Activated CD8-positive, alpha-beta memory T cell treated with anti-CD3 and anti-CD28 coated beads, Interleukin-2, amount 50 U/mL, for 1 hour (primary cell): ENCODE data around the gene CC2D2A.

Experiments used
- DNase-seq: peaks from one replicate; pipeline ENCODE4 v3.0.0-alpha.2; 2020; ENCODE audit errors: extremely low read depth

CC2D2A gene

DNA sequence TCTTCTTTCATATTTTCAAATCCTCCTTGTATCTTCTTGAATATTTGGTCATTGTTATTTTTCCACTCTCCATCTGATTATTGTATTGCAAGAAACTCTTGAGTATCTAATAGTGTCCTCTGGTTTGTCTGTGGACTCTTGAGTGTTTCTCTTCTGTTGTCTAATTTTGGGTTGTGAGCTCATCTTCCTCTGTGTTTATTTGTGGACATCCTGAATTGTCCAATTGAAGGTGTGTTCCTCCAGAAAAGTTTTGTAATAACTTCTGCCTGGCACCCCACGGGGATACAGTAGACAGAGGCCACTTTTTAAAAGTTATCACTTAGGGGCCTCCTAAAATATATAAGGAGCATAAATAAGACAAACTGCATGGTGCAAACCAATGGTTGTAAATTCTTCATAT, 3.1 kb upstream of the CC2D2A start:
- DNase-seq, result no peak

GRCh38 chr4:15470128-15470475, 420 bp downstream of the CC2D2A start:
- no peak for DNase-seq

DNA sequence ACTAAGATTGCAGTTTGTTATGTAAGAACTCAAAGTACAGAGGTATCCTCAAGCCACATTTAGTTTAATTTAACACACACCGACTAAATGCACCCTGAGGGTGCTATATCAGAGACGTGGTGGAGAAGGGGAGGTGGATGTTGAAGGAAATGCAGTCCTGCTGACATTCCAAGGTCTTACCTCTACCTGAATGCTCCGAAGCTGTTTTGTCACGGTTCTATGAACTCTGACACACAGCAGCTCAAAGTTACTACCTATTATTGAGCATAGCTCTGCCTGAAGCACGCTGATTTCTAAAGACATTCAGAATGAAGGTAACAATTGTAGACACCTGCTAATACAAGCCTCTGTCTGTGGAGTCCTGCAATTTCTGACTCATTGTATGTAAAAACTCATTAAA, 6.7 kb downstream of the CC2D2A start:
- no peak for DNase-seq

- no peak for DNase-seq
These were observed 9.0 kb downstream of the CC2D2A start for GRCh38 chr4:15478724-15479088.

DNA sequence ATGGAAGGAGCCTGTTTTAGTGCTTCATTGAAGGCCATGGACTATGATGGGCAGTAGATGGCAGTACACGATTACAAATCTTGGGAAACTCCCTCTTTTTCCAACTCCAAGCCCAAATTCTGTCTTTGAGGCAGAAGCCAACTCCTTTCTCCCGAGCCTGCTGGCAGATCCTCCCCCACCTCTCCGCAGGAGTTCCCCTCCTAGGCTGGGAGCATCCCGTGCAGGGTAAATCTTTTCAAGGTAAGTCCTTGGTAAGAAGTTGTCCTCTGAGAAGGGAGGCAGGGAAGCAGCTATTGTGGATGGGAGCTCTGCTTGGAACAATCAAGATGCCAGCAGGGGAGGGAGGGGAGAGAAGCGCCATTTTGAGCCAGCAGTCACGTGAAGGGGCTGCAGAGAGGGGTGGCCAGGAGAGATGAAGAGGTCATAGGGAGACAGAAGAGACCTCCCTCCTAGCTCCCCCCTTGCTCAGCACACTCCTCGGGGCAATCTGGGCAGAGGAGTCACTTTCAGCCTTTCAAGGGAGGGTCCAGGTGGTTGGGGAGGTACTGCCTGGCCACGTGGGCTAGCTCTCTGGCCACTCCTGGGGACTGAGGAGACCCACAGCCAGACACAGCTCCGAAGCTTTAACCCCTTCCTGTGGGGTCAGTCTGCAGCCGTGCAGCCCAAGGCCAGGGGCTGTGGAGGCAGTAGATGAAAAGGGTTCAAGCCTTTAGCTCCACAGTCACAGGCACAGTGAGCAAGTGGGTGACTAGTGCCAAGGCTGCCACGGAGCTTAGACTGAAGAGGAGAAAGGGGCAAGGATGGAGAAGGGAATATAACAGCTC, 9.6 kb downstream of the CC2D2A start:
- DNase-seq, result no peak

DNA sequence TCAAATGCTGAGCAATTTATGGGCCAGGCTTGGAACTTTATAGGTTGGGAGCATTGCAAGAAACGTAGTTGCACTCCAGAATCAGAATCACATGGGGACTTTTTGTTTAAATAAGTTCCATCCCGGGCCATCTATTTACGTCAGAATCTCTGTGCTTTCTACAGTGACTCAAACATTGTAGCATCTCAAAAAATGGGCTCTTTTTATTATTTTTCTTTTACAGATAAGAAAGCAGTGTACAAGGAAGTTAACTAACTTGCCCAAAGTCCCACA, 10.2 kb downstream of the CC2D2A start:
- no peak for DNase-seq

DNA sequence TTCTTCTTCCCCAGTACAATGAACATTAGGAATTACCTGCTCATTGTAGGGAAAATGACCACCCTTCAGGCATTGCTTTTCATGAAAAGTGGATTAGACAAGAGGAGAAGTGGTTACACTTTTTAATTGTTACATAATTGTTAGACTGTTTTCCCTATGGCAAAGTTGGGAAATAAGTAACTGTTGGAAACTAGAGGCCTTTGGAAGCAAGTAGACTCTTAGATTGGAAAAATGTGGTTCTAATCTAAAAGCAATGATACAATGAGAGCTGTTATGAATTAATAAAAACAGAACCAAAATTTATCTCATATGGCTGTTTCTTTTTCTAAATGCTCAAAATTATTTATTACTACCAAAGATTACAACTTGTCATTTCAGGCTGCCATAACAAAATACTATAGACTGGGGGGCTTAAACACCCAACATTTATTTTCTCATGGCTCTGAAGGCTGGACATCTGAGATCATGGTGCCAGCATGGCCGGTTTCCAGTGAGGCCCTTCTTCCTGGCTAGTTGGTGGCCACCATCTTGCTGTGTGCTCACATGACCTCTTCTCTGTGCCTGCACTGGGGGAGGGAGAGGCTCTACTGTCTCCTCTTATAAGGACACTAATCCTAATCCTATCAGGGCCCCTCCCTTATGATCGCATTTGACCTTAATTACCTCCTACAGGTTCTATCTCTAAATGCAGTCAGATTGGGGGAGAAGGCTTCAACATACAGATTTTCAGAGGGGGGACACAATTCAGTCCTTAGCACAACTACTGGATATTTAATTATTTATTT, 12.5 kb downstream of the CC2D2A start:
- no peak for DNase-seq

GRCh38 chr4:15482842-15483241, 13.2 kb downstream of the CC2D2A start:
- DNase-seq, result no peak

GRCh38 chr4:15488136-15488535, 18.5 kb downstream of the CC2D2A start:
- no peak for DNase-seq

GRCh38 chr4:15488658-15489470, 19.2 kb downstream of the CC2D2A start:
- DNase-seq, result no peak

- no peak for DNase-seq
These were observed 19.9 kb downstream of the CC2D2A start for GRCh38 chr4:15489551-15489950.

DNA sequence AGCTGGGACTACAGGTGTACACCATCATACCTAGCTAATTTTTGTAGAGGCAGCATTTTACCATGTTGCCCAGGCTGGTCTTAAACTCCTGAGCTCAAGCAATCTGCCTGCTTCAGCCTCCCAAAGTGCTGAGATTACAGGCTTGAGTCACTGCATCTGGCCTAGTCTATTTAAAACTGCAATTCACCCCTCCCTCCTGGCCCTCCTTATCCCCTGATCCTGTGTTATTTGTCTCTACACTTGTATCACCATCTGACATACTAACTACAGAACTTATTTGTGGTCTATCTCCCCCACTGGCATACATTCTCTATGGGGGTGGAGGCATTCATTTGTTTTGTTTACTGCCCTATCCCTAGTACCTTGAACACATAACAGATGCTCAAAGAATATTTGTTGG, 23.7 kb downstream of the CC2D2A start:
- no peak for DNase-seq

DNA sequence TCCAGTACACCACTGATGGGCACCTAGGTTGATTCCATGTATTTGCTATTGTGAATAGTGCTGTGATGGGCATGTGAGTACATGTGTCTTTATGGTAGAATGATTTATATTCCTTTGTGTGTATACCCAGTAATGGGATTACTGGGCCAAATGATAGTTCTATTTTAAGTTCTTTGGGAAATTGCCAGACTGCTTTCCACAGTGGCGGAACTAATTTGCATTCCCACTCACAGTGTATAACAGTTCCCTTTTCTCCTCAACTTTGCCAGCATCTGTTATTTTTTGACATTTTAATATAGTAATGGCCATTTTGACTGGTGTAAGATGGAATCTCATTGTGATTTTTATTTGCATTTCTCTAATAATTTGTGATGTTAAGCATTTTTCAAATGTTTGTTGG, 25.9 kb downstream of the CC2D2A start:
- DNase-seq, result no peak

DNA sequence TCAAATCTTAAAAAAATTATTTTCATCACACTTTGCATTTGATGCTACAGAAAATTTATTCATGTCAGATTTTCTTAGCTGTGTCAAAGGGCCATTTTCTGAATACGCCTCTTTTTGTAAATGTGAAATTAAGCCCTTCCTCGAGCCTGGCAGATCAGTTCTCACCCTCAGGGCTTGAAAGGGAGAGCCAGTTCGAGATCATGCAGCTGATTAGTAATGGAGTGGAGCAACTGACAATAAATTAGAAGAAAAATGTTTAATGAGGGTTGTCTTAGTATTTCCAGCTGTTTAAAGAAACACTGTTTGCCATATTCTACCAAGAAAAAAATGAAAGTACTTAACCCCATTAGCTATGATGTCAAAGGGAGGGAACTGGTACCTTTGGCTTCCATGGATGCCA, 28.7 kb downstream of the CC2D2A start:
- no peak for DNase-seq

DNA sequence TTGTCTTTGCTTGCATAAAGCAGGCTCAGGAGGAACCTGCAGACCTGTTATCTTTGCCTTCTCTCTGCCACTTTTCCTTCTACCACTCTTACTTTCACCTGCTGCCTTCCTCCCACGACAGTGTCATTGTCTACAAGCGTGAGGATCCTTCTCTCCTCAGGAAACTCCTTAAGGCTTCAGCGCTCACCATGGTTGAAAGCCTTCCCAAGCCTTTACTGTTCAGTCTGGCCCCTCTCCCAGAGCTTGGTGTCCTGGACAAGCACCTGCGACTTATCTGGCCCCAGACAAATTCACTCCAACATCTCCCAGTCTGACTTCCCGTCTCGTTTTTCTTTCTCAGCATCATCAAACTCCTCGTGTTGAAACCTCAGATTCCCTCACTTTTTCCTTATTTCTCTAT, 31.0 kb downstream of the CC2D2A start:
- DNase-seq, result no peak

DNA sequence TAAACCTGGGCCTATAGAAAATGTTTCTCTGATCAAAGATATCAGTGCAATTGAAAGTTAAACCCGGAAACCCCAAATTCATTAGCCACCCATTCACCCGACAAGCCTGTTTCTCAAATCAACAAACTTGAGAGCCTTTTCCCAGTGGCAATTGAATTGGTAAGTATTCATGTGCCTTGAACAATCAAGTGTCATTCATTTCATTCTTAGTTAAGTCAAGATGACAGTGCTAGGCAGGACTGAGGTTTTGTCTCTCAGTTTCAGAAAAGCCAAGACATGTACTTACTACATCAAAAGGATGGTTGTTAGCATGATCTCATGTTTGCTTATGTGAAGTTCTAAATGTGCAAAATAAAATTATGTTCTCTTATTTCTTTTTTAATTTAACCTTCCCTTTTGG, 32.3 kb downstream of the CC2D2A start:
- DNase-seq, result no peak

- no peak for DNase-seq
These were observed 32.7 kb downstream of the CC2D2A start for GRCh38 chr4:15502384-15502783.

DNA sequence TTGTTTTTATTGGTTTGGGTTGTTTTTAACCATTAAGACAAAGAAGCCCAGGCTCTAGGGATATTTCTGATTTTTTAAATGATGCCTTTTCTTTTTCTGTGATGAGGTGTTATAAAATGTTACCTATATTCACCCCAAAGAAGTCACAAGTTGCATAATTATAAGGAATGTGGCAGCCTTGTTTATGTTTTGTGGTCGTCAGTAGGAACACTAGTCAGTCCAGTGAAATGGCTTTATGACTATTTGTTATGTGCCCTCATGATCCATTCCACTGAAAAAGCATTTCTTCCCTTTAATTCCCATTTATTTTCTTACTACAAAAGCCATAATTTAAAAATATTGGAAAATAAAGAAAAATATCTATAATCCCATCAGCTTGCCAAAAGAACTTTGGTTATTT, 34.4 kb downstream of the CC2D2A start:
- no peak for DNase-seq

- DNase-seq, result no peak
These were observed 36.8 kb downstream of the CC2D2A start for GRCh38 chr4:15506464-15506863.

DNA sequence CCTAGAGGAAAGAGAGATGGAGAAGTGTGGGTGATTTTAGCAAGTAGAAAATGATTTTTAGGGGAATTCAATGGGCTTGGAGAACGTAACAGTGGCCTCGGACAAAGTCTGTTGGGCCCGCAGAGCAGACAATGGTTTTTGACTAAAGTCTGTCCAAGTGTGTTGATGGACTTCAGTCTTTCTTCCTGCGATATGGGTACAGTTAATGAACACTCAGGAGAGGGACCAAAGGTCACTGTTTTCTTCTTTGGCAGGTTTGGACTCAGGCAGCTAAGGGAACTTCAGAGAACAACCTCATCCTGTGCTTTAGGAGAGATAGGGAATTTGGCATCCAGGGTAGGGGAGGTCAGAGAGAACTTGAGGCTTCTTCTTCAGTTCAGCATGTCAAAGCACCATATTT, 38.0 kb downstream of the CC2D2A start:
- no peak for DNase-seq

DNA sequence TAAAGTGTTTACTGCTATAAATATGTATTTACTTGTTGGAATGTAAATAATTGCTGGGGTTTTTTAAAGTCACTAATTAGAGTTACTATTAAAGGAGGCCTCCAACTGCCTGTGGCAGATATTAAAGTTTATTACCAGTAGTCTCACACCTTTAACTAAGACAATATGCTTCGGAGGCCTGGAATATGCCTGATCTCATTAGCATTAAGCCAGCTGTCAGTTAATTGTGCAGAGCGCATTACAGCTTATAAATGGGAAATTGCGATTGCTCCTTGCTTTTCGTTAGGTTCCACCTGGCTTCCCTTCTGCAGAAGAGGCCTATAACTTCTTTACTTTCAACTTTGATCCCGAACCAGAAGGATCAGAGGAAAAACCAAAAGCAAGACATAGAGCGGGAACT, 41.3 kb downstream of the CC2D2A start:
- DNase-seq, result no peak

DNA sequence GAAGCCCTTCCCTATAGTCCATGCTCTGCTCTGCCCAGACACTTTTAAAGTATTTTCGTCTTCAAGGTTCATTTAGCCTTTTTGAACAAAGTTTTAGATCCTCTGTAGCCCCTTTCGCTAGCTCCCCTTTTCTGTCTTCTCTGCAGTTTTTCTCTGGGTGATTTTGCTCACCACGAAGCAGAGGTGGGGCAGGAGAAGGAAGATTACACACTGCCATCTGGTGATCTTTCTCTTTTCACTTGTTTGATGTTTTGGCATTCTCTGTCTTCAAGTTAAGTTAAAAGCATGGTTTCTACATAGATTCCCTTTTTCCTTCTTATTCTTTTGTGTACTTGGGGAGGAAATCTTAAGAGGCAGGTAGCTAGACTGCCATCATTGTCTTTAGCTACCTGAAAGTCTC, 43.9 kb downstream of the CC2D2A start:
- DNase-seq, result no peak

- DNase-seq, result no peak
These were observed 45.4 kb downstream of the CC2D2A start for GRCh38 chr4:15515106-15515505.
